ENCODE data around the gene CASS4. TPM values are rescaled to one million over a fixed set of nuclear protein-coding genes. Genes with fewer than 3 reads are reported as not detected.

The CASS4 gene
- total RNA-seq, 1 donor from 2014 or later: 0.10 TPM

- no peak for DNase-seq (ENCODE audit: low spot score)
- Mint-ChIP-seq H3K4me1 (ENCODE audit: low read depth) (peaks cover 22% of the 10 kb centered on the region), H3K27me3 (ENCODE audit: low read depth) (no peaks in the 10 kb centered on the region), H3K4me3 (ENCODE audit: unreplicated experiment) (no peak overlapping the region), H3K9me3 (ENCODE audit: low read depth) (no peaks in the 10 kb centered on the region), H3K27ac (ENCODE audit: unreplicated experiment) (no peak overlapping the region), H3K36me3 (ENCODE audit: low read depth) (no peaks in the 10 kb centered on the region)
- TF ChIP-seq CTCF (IDR thresholded peaks at IDR 0.05): no peak
These were observed 18.4 kb downstream of the CASS4 start for GRCh38 chr20:56430461-56430860.

GRCh38 chr20:56430957-56431356, 18.9 kb downstream of the CASS4 start:
- no peak for TF ChIP-seq CTCF (IDR thresholded peaks at IDR 0.05)
- no peaks in the 10 kb centered on the region for H3K27me3 Mint-ChIP-seq (ENCODE audit: low read depth)

GRCh38 chr20:56431471-56431870, 19.4 kb downstream of the CASS4 start:
- DNase-seq (ENCODE audit: low spot score): no peak
- Mint-ChIP-seq H3K36me3 (ENCODE audit: low read depth) (no peaks in the 10 kb centered on the region), H3K4me1 (ENCODE audit: low read depth) (peaks cover 22% of the 10 kb centered on the region), H3K4me3 (ENCODE audit: unreplicated experiment) (no peak overlapping the region), H3K27me3 (ENCODE audit: low read depth) (no peaks in the 10 kb centered on the region), H3K9me3 (ENCODE audit: low read depth) (no peaks in the 10 kb centered on the region), H3K27ac (ENCODE audit: unreplicated experiment) (no peak overlapping the region)
- no peak for TF ChIP-seq CTCF (IDR thresholded peaks at IDR 0.05)

More at GRCh38 chr20:56430957-56431356, 18.9 kb downstream of the CASS4 start:
- Mint-ChIP-seq H3K4me1 (ENCODE audit: low read depth) (peaks cover 22% of the 10 kb centered on the region), H3K4me3 (ENCODE audit: unreplicated experiment) (no peak overlapping the region), H3K36me3 (ENCODE audit: low read depth) (no peaks in the 10 kb centered on the region), H3K27ac (ENCODE audit: unreplicated experiment) (no peak overlapping the region), H3K9me3 (ENCODE audit: low read depth) (no peaks in the 10 kb centered on the region)
- no peak for DNase-seq (ENCODE audit: low spot score)

- no peak for TF ChIP-seq CTCF (IDR thresholded peaks at IDR 0.05)
- H3K27ac Mint-ChIP-seq (ENCODE audit: unreplicated experiment): no peak overlapping the region
- no peak for DNase-seq (ENCODE audit: low spot score)
- no peaks in the 10 kb centered on the region for H3K36me3 Mint-ChIP-seq (ENCODE audit: low read depth)
- H3K4me1 Mint-ChIP-seq (ENCODE audit: low read depth): peaks cover 28% of the 10 kb centered on the region
- H3K4me3 Mint-ChIP-seq (ENCODE audit: unreplicated experiment): no peak overlapping the region
- H3K9me3 Mint-ChIP-seq (ENCODE audit: low read depth): no peaks in the 10 kb centered on the region
- no peaks in the 10 kb centered on the region for H3K27me3 Mint-ChIP-seq (ENCODE audit: low read depth)
These were observed 21.3 kb downstream of the CASS4 start for GRCh38 chr20:56433221-56433879.

- no peaks in the 10 kb centered on the region for H3K36me3 Mint-ChIP-seq (ENCODE audit: low read depth)
- peaks cover 31% of the 10 kb centered on the region for H3K4me1 Mint-ChIP-seq (ENCODE audit: low read depth)
- no peak overlapping the region for H3K4me3 Mint-ChIP-seq (ENCODE audit: unreplicated experiment)
- no peak for DNase-seq (ENCODE audit: low spot score)
- no peaks in the 10 kb centered on the region for H3K9me3 Mint-ChIP-seq (ENCODE audit: low read depth)
- H3K27ac Mint-ChIP-seq (ENCODE audit: unreplicated experiment): no peak overlapping the region
- H3K27me3 Mint-ChIP-seq (ENCODE audit: low read depth): no peaks in the 10 kb centered on the region
- no peak for TF ChIP-seq CTCF (IDR thresholded peaks at IDR 0.05)
These were observed 21.8 kb downstream of the CASS4 start for GRCh38 chr20:56433880-56434255.
